GM12891 (cell line): ENCODE data around the gene CST7.

Source experiments
- DNase-seq: peaks from one replicate; pipeline ENCODE4 v3.0.0; 2011; ENCODE audit warnings: low spot score; ENCODE audit not compliant: insufficient read length
- FAIRE-seq: peaks from 2 replicates; lab custom pipeline; 2011; peaks lifted over from hg19 to GRCh38; lab: Jason Lieb, UNC
- PAX5 ChIP-seq: IDR thresholded peaks from 2 replicates; pipeline ENCODE4 v1.6.1; 2011; ENCODE audit warnings: low read length, moderate library complexity, mild to moderate bottlenecking; ENCODE audit not compliant: insufficient read depth, severe bottlenecking
- POLR2A ChIP-seq: IDR thresholded peaks from 2 replicates; pipeline ENCODE4 v1.6.1; 2011; ENCODE audit warnings: low read depth, low read length, control low read depth
- POLR2AphosphoS5 ChIP-seq: IDR thresholded peaks from 2 replicates; pipeline ENCODE4 v1.6.1; 2011; ENCODE audit warnings: low read depth, low read length, control low read depth
- POU2F2 ChIP-seq: IDR thresholded peaks from 2 replicates; pipeline ENCODE4 v1.6.1; 2011; ENCODE audit warnings: low read depth, mild to moderate bottlenecking, control low read depth, low read length, moderate library complexity
- SPI1 ChIP-seq: IDR thresholded peaks from 2 replicates; pipeline ENCODE4 v1.6.1; 2011; ENCODE audit warnings: low read depth, low read length, control low read depth
- TAF1 ChIP-seq: IDR thresholded peaks from 2 replicates; pipeline ENCODE4 v1.6.1; 2011; ENCODE audit warnings: low read depth, low read length, control low read depth

CST7 gene

GRCh38 chr20:24952376-24953208 is 3.5 kb downstream of the CST7 start:
- TF ChIP-seq POU2F2 (no peak), SPI1 (no peak), PAX5 (no peak), POLR2AphosphoS5 (no peak), POLR2A (no peak), TAF1 (no peak)
- FAIRE-seq: no peak
- no peak for DNase-seq

GRCh38 chr20:24953209-24953575 is 4.1 kb downstream of the CST7 start:
- no peak for FAIRE-seq
- DNase-seq: no peak
- TF ChIP-seq SPI1 (no peak), PAX5 (no peak), POU2F2 (no peak), POLR2AphosphoS5 (no peak), POLR2A (no peak), TAF1 (no peak)

- TF ChIP-seq PAX5 (no peak), POLR2A (no peak), SPI1 (no peak), POU2F2 (no peak), POLR2AphosphoS5 (no peak), TAF1 (no peak)
- no peak for DNase-seq
Measured at GRCh38 chr20:24953621-24954133, 4.6 kb downstream of the CST7 start.

GRCh38 chr20:24954151-24954550 is 5.1 kb downstream of the CST7 start:
- no peak for FAIRE-seq
- TF ChIP-seq TAF1 (no peak), POLR2A (no peak), POLR2AphosphoS5 (no peak), POU2F2 (no peak), SPI1 (no peak), PAX5 (no peak)

More at GRCh38 chr20:24953621-24954133, 4.6 kb downstream of the CST7 start:
- FAIRE-seq: no peak

GRCh38 chr20:24954566-24954965 is 5.5 kb downstream of the CST7 start:
- TF ChIP-seq SPI1 (no peak), POU2F2 (no peak), POLR2A (no peak), POLR2AphosphoS5 (no peak), PAX5 (no peak), TAF1 (no peak)
- FAIRE-seq (no peak), DNase-seq (no peak)

More at GRCh38 chr20:24954151-24954550, 5.1 kb downstream of the CST7 start:
- no peak for DNase-seq

GRCh38 chr20:24955045-24955444 is 6.0 kb downstream of the CST7 start:
- TF ChIP-seq SPI1 (no peak), POU2F2 (no peak), PAX5 (no peak), POLR2A (no peak), TAF1 (no peak), POLR2AphosphoS5 (no peak)
- FAIRE-seq: peak; percentile 66
- peak; percentile 48 for DNase-seq

- FAIRE-seq (no peak), DNase-seq (no peak)
- no peak for TF ChIP-seq POLR2AphosphoS5
- TF ChIP-seq POU2F2: no peak
- TF ChIP-seq TAF1: no peak
- TF ChIP-seq POLR2A: no peak
- TF ChIP-seq PAX5: no peak
- TF ChIP-seq SPI1: no peak
Measured at GRCh38 chr20:24956001-24956841, 7.2 kb downstream of the CST7 start.

GRCh38 chr20:24957326-24958016 is 8.4 kb downstream of the CST7 start:
- TF ChIP-seq TAF1: no peak
- no peak for TF ChIP-seq POLR2A
- TF ChIP-seq POLR2AphosphoS5: no peak
- TF ChIP-seq POU2F2: no peak
- TF ChIP-seq PAX5: no peak
- no peak for TF ChIP-seq SPI1
- FAIRE-seq (no peak), DNase-seq (no peak)
